MM.1S (cell line): ENCODE data around the gene AFP.

Experiments used
- CTCF ChIP-seq: fragments of 300-600 bp; sonication (generic); IDR thresholded peaks from 2 replicates; pipeline ENCODE4 v1.5.1; 2016; ENCODE audit warnings: antibody characterized with exemption, low read length, mixed read lengths
- EZH2phosphoT487 ChIP-seq: fragments of 300-600 bp; sonication (generic); IDR thresholded peaks from 2 replicates; pipeline ENCODE4 v1.6.1; 2018; ENCODE audit warnings: antibody characterized with exemption, low read length

- TF ChIP-seq CTCF (no peak), EZH2phosphoT487 (no peak)
These were observed 30.9 kb upstream of the AFP start for GRCh38 chr4:73405138-73405537.
